GM23338 (cell line): Measurements from ENCODE around the gene MEGF11.

Experiments
- CREB1 ChIP-seq: fragments of 250-450 bp; sonication (Bioruptor Pico); IDR thresholded peaks from 2 replicates; pipeline ENCODE4 v1.5.0; 2020; ENCODE audit warnings: low read depth, mild to moderate bottlenecking, moderate library complexity
- EZH2 ChIP-seq: fragments of 200-600 bp; sonication (generic); IDR thresholded peaks from one replicate; pipeline ENCODE4 v1.8.0; 2017; ENCODE audit warnings: antibody characterized with exemption, mild to moderate bottlenecking, low read depth; ENCODE audit not compliant: unreplicated experiment
- EZH2phosphoT487 ChIP-seq: fragments of 200-600 bp; sonication (generic); IDR thresholded peaks from one replicate; pipeline ENCODE4 v1.8.1; 2018; ENCODE audit warnings: antibody characterized with exemption; ENCODE audit not compliant: unreplicated experiment
- JUNB ChIP-seq: IDR thresholded peaks from one replicate; pipeline ENCODE4 v1.6.1; 2016; ENCODE audit warnings: antibody characterized with exemption; ENCODE audit not compliant: unreplicated experiment
- NANOG ChIP-seq: IDR thresholded peaks from 2 replicates; pipeline ENCODE4 v1.6.1; 2016; ENCODE audit warnings: antibody characterized with exemption, borderline replicate concordance
- POLR2AphosphoS5 ChIP-seq: IDR thresholded peaks from 2 replicates; pipeline ENCODE4 v1.6.1; 2016; ENCODE audit warnings: antibody characterized with exemption, low read depth
- STAT1 ChIP-seq: IDR thresholded peaks from one replicate; pipeline ENCODE4 v1.6.1; 2016; ENCODE audit warnings: antibody characterized with exemption; ENCODE audit not compliant: unreplicated experiment
- ZNF114 ChIP-seq: fragments of 250-450 bp; sonication (Bioruptor Pico); IDR thresholded peaks from 2 replicates; pipeline ENCODE4 v1.5.0; 2020; ENCODE audit warnings: mild to moderate bottlenecking, moderate library complexity
- ZNF331 ChIP-seq: fragments of 250-450 bp; sonication (Bioruptor Pico); IDR thresholded peaks from 2 replicates; pipeline ENCODE4 v1.5.0; 2020; ENCODE audit warnings: low read depth, mild to moderate bottlenecking, moderate library complexity
- TF ChIP-seq, protein P1 (sequence below), 2 experiments: fragments of 200-600 bp in 1 of 2; sonication (generic) in 1 of 2; conservative IDR thresholded peaks; 2 replicates each; pipeline versions ENCODE4 v1.5.1 to v1.6.1; 2016 to 2017; ENCODE audit warnings: antibody characterized with exemption in 2 of 2, low read depth in 2 of 2, mild to moderate bottlenecking in 2 of 2, moderate library complexity in 1 of 2
- TF ChIP-seq, protein P2 (sequence below): IDR thresholded peaks from one replicate; pipeline ENCODE4 v1.6.1; 2018; ENCODE audit warnings: antibody characterized with exemption; ENCODE audit not compliant: unreplicated experiment
- TF ChIP-seq, protein P3 (sequence below): IDR thresholded peaks from 2 replicates; pipeline ENCODE4 v1.6.1; 2016; ENCODE audit warnings: antibody characterized with exemption
- TF ChIP-seq, protein P4 (sequence below): fragments of 250-450 bp; sonication (Bioruptor Pico); IDR thresholded peaks from 2 replicates; pipeline ENCODE4 v1.5.0; 2020; ENCODE audit warnings: mild to moderate bottlenecking, moderate library complexity

DNA sequence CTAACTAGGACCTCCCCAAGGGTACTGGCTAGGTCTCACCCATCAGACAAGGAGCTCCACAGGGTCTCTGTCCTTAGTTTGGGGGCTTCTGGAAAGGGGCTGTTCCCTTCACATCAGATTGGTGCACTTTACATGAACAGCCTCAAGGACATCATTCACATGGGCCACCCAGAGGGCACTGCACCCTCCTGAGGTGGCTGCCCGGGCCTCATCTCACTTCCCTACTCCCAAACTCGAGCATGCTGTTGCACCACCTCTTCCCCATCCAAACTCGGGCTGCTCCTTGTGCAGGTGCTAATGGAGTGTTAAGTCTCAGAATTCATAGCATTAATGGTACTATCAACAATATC lies 336.2 kb downstream of the MEGF11 start:
- TF ChIP-seq, protein P1, sequence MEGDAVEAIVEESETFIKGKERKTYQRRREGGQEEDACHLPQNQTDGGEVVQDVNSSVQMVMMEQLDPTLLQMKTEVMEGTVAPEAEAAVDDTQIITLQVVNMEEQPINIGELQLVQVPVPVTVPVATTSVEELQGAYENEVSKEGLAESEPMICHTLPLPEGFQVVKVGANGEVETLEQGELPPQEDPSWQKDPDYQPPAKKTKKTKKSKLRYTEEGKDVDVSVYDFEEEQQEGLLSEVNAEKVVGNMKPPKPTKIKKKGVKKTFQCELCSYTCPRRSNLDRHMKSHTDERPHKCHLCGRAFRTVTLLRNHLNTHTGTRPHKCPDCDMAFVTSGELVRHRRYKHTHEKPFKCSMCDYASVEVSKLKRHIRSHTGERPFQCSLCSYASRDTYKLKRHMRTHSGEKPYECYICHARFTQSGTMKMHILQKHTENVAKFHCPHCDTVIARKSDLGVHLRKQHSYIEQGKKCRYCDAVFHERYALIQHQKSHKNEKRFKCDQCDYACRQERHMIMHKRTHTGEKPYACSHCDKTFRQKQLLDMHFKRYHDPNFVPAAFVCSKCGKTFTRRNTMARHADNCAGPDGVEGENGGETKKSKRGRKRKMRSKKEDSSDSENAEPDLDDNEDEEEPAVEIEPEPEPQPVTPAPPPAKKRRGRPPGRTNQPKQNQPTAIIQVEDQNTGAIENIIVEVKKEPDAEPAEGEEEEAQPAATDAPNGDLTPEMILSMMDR (conservative IDR thresholded peaks at IDR 0.05; ENCODE audit: low read depth in 2 of 2) = no peak
- TF ChIP-seq EZH2 (no peak), ZNF114 (CRISPR knock-in tag) (no peak), EZH2phosphoT487 (no peak), CREB1 (no peak), POLR2AphosphoS5 (no peak), NANOG (no peak), STAT1 (no peak), JUNB (no peak), ZNF331 (CRISPR knock-in tag) (no peak)
- TF ChIP-seq, protein P2, sequence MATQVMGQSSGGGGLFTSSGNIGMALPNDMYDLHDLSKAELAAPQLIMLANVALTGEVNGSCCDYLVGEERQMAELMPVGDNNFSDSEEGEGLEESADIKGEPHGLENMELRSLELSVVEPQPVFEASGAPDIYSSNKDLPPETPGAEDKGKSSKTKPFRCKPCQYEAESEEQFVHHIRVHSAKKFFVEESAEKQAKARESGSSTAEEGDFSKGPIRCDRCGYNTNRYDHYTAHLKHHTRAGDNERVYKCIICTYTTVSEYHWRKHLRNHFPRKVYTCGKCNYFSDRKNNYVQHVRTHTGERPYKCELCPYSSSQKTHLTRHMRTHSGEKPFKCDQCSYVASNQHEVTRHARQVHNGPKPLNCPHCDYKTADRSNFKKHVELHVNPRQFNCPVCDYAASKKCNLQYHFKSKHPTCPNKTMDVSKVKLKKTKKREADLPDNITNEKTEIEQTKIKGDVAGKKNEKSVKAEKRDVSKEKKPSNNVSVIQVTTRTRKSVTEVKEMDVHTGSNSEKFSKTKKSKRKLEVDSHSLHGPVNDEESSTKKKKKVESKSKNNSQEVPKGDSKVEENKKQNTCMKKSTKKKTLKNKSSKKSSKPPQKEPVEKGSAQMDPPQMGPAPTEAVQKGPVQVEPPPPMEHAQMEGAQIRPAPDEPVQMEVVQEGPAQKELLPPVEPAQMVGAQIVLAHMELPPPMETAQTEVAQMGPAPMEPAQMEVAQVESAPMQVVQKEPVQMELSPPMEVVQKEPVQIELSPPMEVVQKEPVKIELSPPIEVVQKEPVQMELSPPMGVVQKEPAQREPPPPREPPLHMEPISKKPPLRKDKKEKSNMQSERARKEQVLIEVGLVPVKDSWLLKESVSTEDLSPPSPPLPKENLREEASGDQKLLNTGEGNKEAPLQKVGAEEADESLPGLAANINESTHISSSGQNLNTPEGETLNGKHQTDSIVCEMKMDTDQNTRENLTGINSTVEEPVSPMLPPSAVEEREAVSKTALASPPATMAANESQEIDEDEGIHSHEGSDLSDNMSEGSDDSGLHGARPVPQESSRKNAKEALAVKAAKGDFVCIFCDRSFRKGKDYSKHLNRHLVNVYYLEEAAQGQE = no peak
- TF ChIP-seq, protein P3, sequence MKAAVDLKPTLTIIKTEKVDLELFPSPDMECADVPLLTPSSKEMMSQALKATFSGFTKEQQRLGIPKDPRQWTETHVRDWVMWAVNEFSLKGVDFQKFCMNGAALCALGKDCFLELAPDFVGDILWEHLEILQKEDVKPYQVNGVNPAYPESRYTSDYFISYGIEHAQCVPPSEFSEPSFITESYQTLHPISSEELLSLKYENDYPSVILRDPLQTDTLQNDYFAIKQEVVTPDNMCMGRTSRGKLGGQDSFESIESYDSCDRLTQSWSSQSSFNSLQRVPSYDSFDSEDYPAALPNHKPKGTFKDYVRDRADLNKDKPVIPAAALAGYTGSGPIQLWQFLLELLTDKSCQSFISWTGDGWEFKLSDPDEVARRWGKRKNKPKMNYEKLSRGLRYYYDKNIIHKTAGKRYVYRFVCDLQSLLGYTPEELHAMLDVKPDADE = no peak
- TF ChIP-seq, protein P4, sequence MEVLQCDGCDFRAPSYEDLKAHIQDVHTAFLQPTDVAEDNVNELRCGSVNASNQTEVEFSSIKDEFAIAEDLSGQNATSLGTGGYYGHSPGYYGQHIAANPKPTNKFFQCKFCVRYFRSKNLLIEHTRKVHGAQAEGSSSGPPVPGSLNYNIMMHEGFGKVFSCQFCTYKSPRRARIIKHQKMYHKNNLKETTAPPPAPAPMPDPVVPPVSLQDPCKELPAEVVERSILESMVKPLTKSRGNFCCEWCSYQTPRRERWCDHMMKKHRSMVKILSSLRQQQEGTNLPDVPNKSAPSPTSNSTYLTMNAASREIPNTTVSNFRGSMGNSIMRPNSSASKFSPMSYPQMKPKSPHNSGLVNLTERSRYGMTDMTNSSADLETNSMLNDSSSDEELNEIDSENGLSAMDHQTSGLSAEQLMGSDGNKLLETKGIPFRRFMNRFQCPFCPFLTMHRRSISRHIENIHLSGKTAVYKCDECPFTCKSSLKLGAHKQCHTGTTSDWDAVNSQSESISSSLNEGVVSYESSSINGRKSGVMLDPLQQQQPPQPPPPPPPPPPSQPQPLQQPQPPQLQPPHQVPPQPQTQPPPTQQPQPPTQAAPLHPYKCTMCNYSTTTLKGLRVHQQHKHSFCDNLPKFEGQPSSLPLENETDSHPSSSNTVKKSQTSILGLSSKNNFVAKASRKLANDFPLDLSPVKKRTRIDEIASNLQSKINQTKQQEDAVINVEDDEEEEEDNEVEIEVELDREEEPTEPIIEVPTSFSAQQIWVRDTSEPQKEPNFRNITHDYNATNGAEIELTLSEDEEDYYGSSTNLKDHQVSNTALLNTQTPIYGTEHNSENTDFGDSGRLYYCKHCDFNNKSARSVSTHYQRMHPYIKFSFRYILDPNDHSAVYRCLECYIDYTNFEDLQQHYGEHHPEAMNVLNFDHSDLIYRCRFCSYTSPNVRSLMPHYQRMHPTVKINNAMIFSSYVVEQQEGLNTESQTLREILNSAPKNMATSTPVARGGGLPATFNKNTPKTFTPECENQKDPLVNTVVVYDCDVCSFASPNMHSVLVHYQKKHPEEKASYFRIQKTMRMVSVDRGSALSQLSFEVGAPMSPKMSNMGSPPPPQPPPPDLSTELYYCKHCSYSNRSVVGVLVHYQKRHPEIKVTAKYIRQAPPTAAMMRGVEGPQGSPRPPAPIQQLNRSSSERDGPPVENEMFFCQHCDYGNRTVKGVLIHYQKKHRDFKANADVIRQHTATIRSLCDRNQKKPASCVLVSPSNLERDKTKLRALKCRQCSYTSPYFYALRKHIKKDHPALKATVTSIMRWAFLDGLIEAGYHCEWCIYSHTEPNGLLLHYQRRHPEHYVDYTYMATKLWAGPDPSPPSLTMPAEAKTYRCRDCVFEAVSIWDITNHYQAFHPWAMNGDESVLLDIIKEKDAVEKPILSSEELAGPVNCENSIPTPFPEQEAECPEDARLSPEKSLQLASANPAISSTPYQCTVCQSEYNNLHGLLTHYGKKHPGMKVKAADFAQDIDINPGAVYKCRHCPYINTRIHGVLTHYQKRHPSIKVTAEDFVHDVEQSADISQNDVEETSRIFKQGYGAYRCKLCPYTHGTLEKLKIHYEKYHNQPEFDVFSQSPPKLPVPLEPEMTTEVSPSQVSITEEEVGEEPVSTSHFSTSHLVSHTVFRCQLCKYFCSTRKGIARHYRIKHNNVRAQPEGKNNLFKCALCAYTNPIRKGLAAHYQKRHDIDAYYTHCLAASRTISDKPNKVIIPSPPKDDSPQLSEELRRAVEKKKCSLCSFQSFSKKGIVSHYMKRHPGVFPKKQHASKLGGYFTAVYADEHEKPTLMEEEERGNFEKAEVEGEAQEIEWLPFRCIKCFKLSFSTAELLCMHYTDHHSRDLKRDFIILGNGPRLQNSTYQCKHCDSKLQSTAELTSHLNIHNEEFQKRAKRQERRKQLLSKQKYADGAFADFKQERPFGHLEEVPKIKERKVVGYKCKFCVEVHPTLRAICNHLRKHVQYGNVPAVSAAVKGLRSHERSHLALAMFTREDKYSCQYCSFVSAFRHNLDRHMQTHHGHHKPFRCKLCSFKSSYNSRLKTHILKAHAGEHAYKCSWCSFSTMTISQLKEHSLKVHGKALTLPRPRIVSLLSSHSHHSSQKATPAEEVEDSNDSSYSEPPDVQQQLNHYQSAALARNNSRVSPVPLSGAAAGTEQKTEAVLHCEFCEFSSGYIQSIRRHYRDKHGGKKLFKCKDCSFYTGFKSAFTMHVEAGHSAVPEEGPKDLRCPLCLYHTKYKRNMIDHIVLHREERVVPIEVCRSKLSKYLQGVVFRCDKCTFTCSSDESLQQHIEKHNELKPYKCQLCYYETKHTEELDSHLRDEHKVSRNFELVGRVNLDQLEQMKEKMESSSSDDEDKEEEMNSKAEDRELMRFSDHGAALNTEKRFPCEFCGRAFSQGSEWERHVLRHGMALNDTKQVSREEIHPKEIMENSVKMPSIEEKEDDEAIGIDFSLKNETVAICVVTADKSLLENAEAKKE (CRISPR knock-in tag) = no peak
